K562 (cell line): ENCODE measurements around the gene SRPK3. TPM values are rescaled to one million over a fixed set of nuclear protein-coding genes. Genes with fewer than 3 reads are reported as not detected.
A peak's percentile ranks its signal among the peaks of the same experiment; 100 is the strongest.

Source experiments
- CBFB ChIP-seq: sonication (generic); formaldehyde crosslinking; IDR thresholded peaks from 2 replicates; pipeline ENCODE4 v1.4.0; 2020; ENCODE audit warnings: mild to moderate bottlenecking, missing genetic modification reagents
- CEBPG ChIP-seq, 3 experiments: fragments of 200-800 bp in 1 of 3; sonication (Bioruptor generic) in 1 of 3; sonication (generic) in 1 of 3; formaldehyde crosslinking in 1 of 3; IDR thresholded peaks in 2 of 3; conservative IDR thresholded peaks in 1 of 3; 2 replicates each; pipeline versions ENCODE4 v1.6.1 to v1.8.0; 2016 to 2022; ENCODE audit warnings: missing compliant biosample characterization in 2 of 3, missing genetic modification characterization in 2 of 3, mild to moderate bottlenecking in 1 of 3, missing genetic modification reagents in 1 of 3
- DLX4 ChIP-seq: fragments of 250-450 bp; sonication (Bioruptor Pico); IDR thresholded peaks from 2 replicates; pipeline ENCODE4 v1.6.1; 2021; ENCODE audit warnings: mild to moderate bottlenecking
- EHMT2 ChIP-seq: fragments of 450-650 bp; IDR thresholded peaks from 2 replicates; pipeline ENCODE4 v1.6.1; 2018; ENCODE audit warnings: antibody characterized with exemption
- ELF4 ChIP-seq: fragments of 450-650 bp; formaldehyde crosslinking; IDR thresholded peaks from 2 replicates; pipeline ENCODE4 v1.4.0; 2022; ENCODE audit warnings: missing genetic modification characterization
- ETS1 ChIP-seq: conservative IDR thresholded peaks from 2 replicates; pipeline ENCODE4 v1.6.1; 2011; ENCODE audit warnings: low read depth, mild to moderate bottlenecking, low read length; ENCODE audit not compliant: control insufficient read depth
- ETV1 ChIP-seq: fragments of 450-650 bp; conservative IDR thresholded peaks from 2 replicates; pipeline ENCODE4 v1.6.1; 2016; ENCODE audit warnings: missing genetic modification characterization, control low read depth, low read depth, missing compliant biosample characterization
- FUS ChIP-seq: fragments of 200-400 bp; formaldehyde crosslinking; optimal IDR thresholded peaks from 2 replicates; pipeline ENCODE3; 2017; ENCODE audit warnings: low read depth, low read length
- HCFC1 ChIP-seq: IDR thresholded peaks from 2 replicates; pipeline ENCODE4 v1.6.1; 2012; ENCODE audit warnings: low read depth, low read length, improper control_type of control experiment
- HNRNPL ChIP-seq: fragments of 200-400 bp; formaldehyde crosslinking; IDR thresholded peaks from 2 replicates; pipeline ENCODE4 v1.6.1; 2017; ENCODE audit warnings: low read depth, mild to moderate bottlenecking, low read length
- HOXB6 ChIP-seq: fragments of 250-450 bp; sonication (Bioruptor Pico); IDR thresholded peaks from 2 replicates; pipeline ENCODE4 v1.5.1; 2022; ENCODE audit warnings: mild to moderate bottlenecking, borderline replicate concordance
- IRF1 ChIP-seq: sonication (generic); formaldehyde crosslinking; IDR thresholded peaks from 2 replicates; pipeline ENCODE4 v1.8.0; 2022; ENCODE audit warnings: missing genetic modification reagents, mild to moderate bottlenecking, borderline replicate concordance
- NCOA4 ChIP-seq: fragments of 450-650 bp; IDR thresholded peaks from 2 replicates; pipeline ENCODE4 v1.6.1; 2018; ENCODE audit warnings: mild to moderate bottlenecking; ENCODE audit not compliant: partially characterized antibody
- NCOR1 ChIP-seq: fragments of 450-650 bp; IDR thresholded peaks from 2 replicates; pipeline ENCODE4 v1.6.1; 2016; ENCODE audit warnings: mild to moderate bottlenecking, moderate library complexity
- NR1H2 ChIP-seq: sonication (generic); formaldehyde crosslinking; IDR thresholded peaks from 2 replicates; pipeline ENCODE4 v1.4.0; 2020; ENCODE audit warnings: mild to moderate bottlenecking, missing genetic modification reagents
- PTTG1 ChIP-seq: fragments of 450-650 bp; IDR thresholded peaks from 2 replicates; pipeline ENCODE4 v1.6.1; 2016; ENCODE audit warnings: low read depth, mild to moderate bottlenecking, missing genetic modification characterization, missing compliant biosample characterization
- SAP30 ChIP-seq: fragments of 200-600 bp; sonication (generic); IDR thresholded peaks from 2 replicates; pipeline ENCODE4 v1.6.1; 2012; ENCODE audit warnings: borderline replicate concordance, low read depth, mild to moderate bottlenecking, moderate library complexity, low read length, control low read depth, inconsistent platforms; ENCODE audit not compliant: insufficient read depth, poor library complexity, severe bottlenecking
- SIN3B ChIP-seq: fragments of 450-650 bp; IDR thresholded peaks from 2 replicates; pipeline ENCODE4 v1.6.1; 2017; ENCODE audit warnings: low read depth, mild to moderate bottlenecking, moderate library complexity
- SOX6 ChIP-seq: fragments of 450-650 bp; IDR thresholded peaks from 2 replicates; pipeline ENCODE4 v1.6.1; 2014; ENCODE audit warnings: mild to moderate bottlenecking
- TGIF2 ChIP-seq: sonication (generic); formaldehyde crosslinking; IDR thresholded peaks from 2 replicates; pipeline ENCODE4 v1.8.1; 2022; ENCODE audit warnings: mild to moderate bottlenecking, missing genetic modification reagents, moderate library complexity
- ZBTB7A ChIP-seq: IDR thresholded peaks from 2 replicates; pipeline ENCODE4 v1.6.1; 2011; ENCODE audit warnings: low read depth, mild to moderate bottlenecking, low read length, moderate library complexity, borderline replicate concordance; ENCODE audit not compliant: control insufficient read depth
- ZNF561 ChIP-seq: fragments of 450-650 bp; formaldehyde crosslinking; conservative IDR thresholded peaks from 2 replicates; pipeline ENCODE4 v1.4.0; 2020; ENCODE audit warnings: mild to moderate bottlenecking, moderate library complexity
- polyA plus RNA-seq, 8 experiments: library from polyadenylated mRNA; depleted of rRNA in 4 of 8; stranded (reverse) in 5 of 8; unstranded in 3 of 8; fragments of >200 nt; fragmentation: Nextera tagmentation in 2 of 8; fragmentation: Illumina TruSeq in 1 of 8; extraction: Ambion mirVana in 2 of 8; extraction: Trizol in 1 of 8; gene quantifications; 2 replicates each; pipeline versions ENCODE4 v1.2.1 to v1.2.3, GENCODE V29; 2011 to 2014; ENCODE audit warnings: inconsistent platforms in 1 of 8, missing spikeins in 1 of 8
- total RNA-seq, 7 experiments: library from RNA; depleted of rRNA in 6 of 7; stranded (reverse); fragments of >200 nt in 6 of 7; fragmentation: Illumina TruSeq in 2 of 7; extraction: Trizol in 2 of 7; gene quantifications; 2 replicates each; pipeline versions ENCODE4 v1.2.1 to v1.2.3, GENCODE V29; 2011 to 2021; ENCODE audit warnings: low replicate concordance in 1 of 7
- TF ChIP-seq, protein P1 (sequence below): sonication (generic); formaldehyde crosslinking; IDR thresholded peaks from 2 replicates; pipeline ENCODE4 v1.8.0; 2022; ENCODE audit warnings: mild to moderate bottlenecking, missing genetic modification reagents

Gene SRPK3
- total and polyA plus RNA-seq, 9 of the 15 experiments (the other 6 are each of a cell fraction or from before 2014, with no cell fraction given) = 0.01 to 0.09 (median 0.04) TPM; not detected in 2

- TF ChIP-seq IRF1 (CRISPR knock-in tag) (no peak), NCOR1 (peak; percentile 90), CBFB (CRISPR knock-in tag) (no peak), SAP30 (peak; percentile 11), ETS1 (peak; percentile 81), ETV1 (tag) (peak; percentile 95), TGIF2 (CRISPR knock-in tag) (no peak), ZBTB7A (peak; percentile 81; the same call in 1 of the 2 replicates), HNRNPL (peak; percentile 58; the same call in 1 of the 2 replicates), HCFC1 (no peak), SOX6 (peak; percentile 71), HOXB6 (CRISPR knock-in tag) (no peak), ELF4 (no peak), NR1H2 (CRISPR knock-in tag) (no peak), EHMT2 (no peak), SIN3B (no peak), PTTG1 (tag) (no peak), DLX4 (CRISPR knock-in tag) (no peak), CEBPG (CRISPR knock-in tag; IDR thresholded peaks at IDR 0.05) (no peak), CEBPG (tag; conservative IDR thresholded peaks at IDR 0.05 in 1 of 2, IDR thresholded peaks at IDR 0.05 in 1 of 2) (no peak), FUS (no peak), ZNF561 (CRISPR knock-in tag) (no peak), NCOA4 (no peak)
- TF ChIP-seq, protein P1, sequence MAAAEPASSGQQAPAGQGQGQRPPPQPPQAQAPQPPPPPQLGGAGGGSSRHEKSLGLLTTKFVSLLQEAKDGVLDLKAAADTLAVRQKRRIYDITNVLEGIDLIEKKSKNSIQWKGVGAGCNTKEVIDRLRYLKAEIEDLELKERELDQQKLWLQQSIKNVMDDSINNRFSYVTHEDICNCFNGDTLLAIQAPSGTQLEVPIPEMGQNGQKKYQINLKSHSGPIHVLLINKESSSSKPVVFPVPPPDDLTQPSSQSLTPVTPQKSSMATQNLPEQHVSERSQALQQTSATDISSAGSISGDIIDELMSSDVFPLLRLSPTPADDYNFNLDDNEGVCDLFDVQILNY (CRISPR knock-in tag) = no peak
Measured at GRCh38 chrX:153765138-153766079, 15.4 kb upstream of the SRPK3 start (continued).
